NB4 (cell line): ENCODE data around the gene CCDC57.
A peak's percentile ranks its signal among the peaks of the same experiment; 100 is the strongest.

Experiments used
- DNase-seq: peaks from one replicate; pipeline ENCODE4 v3.0.0; 2010; ENCODE audit warnings: low read depth
- H3K4me3 ChIP-seq: one replicate; pipeline ENCODE4 v1.5.1; 2011; ENCODE audit warnings: mild to moderate bottlenecking, low read depth, low read length, moderate library complexity
- MYC ChIP-seq: IDR thresholded peaks from 2 replicates; pipeline ENCODE4 v1.6.1; 2011; ENCODE audit warnings: low read depth, low read length
- POLR2A ChIP-seq: IDR thresholded peaks from 2 replicates; pipeline ENCODE4 v1.6.1; 2011; ENCODE audit warnings: mild to moderate bottlenecking; ENCODE audit not compliant: insufficient read length; ENCODE audit errors: extremely low read depth
- TF ChIP-seq, protein P1 (sequence below): IDR thresholded peaks from 2 replicates; pipeline ENCODE4 v1.6.1; 2011; ENCODE audit warnings: low read depth, low read length
- TF ChIP-seq, protein P2 (sequence below): IDR thresholded peaks from one replicate; pipeline ENCODE4 v1.5.1; 2012; ENCODE audit warnings: low read depth, low read length

Gene CCDC57

DNA sequence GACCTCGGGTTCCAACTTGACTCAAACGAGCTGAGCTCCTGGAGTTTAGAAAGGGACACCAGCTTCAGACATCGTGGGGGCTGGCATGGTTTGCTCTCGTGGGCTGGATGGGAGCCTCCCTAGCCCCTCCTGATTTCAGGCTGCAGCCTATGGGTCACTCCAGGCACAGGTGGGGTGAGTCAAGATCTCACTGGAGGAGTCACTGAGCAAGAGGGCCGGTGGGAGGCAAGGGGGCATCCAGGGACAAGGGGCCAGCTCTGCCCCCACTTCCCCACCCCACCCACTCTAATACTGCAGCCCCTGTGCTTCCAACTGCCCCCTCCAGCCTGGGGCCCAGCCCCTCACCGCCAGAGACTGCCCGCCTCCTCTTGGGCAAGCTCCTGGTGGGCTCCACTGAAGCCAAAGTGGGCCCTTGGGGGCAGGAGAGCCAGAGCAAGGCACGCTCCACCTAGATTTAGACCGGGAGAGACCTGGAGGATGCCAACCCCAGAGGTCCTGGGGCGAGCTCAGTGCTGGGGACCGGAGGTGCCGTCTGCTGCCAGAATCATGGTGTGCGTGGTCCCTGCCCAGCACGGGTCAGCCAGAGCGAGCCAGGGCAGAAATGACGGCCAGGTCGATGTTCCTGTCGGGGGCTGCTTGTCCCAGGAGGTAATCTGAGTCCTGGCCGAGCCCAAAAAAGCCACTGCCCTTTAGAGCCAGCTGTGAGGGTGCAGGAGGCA lies 22.6 kb upstream of the CCDC57 start:
- TF ChIP-seq POLR2A = no peak
- TF ChIP-seq, protein P1, sequence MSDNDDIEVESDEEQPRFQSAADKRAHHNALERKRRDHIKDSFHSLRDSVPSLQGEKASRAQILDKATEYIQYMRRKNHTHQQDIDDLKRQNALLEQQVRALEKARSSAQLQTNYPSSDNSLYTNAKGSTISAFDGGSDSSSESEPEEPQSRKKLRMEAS = no peak
- no peak for TF ChIP-seq MYC
- TF ChIP-seq, protein P2, sequence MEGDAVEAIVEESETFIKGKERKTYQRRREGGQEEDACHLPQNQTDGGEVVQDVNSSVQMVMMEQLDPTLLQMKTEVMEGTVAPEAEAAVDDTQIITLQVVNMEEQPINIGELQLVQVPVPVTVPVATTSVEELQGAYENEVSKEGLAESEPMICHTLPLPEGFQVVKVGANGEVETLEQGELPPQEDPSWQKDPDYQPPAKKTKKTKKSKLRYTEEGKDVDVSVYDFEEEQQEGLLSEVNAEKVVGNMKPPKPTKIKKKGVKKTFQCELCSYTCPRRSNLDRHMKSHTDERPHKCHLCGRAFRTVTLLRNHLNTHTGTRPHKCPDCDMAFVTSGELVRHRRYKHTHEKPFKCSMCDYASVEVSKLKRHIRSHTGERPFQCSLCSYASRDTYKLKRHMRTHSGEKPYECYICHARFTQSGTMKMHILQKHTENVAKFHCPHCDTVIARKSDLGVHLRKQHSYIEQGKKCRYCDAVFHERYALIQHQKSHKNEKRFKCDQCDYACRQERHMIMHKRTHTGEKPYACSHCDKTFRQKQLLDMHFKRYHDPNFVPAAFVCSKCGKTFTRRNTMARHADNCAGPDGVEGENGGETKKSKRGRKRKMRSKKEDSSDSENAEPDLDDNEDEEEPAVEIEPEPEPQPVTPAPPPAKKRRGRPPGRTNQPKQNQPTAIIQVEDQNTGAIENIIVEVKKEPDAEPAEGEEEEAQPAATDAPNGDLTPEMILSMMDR = no peak
- H3K4me3 ChIP-seq = no peak overlapping the region

DNA sequence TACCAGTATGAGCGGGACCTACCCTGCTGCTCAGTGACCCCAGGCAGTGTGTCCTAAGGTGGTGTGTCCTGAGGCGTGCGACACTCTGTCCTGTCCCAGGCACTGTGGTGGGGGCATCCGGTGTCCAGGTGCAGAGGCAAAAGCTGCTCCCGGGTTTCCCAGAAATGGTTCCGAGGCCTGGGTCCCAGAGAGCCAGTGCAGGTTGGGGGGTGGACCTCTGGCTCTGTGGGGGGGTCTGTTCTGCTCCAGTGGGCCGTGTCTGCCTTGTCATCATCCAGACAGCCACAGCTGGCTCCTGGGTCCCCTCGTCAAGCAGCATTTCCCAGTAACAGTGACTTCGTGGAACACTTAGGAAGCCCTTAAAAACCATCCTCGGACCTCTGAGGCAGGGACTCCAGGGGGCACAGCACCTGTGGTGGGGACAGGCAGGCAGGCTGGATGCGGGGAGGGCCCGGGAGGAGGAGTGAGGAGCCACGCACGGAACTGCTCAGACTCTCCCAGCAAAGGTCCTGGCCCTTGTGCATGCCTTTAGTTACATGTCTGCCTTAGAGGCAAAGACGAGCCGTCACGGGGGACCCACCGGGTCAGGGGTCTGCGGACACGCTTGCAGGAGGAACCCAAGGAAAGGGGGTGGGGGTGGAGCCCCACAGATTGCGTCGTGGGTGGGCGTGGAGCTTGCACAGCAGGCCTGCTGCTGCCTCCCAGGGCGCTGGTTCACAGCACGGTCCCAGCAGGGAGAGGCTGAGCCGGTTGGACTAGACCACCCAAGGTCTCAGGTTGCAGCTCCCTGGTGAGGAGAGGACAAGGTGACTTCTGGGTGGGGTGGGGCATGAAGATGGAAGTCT lies 21.8 kb upstream of the CCDC57 start:
- peak; percentile 45 for DNase-seq
- H3K4me3 ChIP-seq = no peak overlapping the region
- no peak for TF ChIP-seq POLR2A
- no peak for TF ChIP-seq MYC
- TF ChIP-seq, protein P1 = no peak
- TF ChIP-seq, protein P2 = no peak

More for the DNA sequence above, 22.6 kb upstream of the CCDC57 start:
- DNase-seq = no peak

DNA sequence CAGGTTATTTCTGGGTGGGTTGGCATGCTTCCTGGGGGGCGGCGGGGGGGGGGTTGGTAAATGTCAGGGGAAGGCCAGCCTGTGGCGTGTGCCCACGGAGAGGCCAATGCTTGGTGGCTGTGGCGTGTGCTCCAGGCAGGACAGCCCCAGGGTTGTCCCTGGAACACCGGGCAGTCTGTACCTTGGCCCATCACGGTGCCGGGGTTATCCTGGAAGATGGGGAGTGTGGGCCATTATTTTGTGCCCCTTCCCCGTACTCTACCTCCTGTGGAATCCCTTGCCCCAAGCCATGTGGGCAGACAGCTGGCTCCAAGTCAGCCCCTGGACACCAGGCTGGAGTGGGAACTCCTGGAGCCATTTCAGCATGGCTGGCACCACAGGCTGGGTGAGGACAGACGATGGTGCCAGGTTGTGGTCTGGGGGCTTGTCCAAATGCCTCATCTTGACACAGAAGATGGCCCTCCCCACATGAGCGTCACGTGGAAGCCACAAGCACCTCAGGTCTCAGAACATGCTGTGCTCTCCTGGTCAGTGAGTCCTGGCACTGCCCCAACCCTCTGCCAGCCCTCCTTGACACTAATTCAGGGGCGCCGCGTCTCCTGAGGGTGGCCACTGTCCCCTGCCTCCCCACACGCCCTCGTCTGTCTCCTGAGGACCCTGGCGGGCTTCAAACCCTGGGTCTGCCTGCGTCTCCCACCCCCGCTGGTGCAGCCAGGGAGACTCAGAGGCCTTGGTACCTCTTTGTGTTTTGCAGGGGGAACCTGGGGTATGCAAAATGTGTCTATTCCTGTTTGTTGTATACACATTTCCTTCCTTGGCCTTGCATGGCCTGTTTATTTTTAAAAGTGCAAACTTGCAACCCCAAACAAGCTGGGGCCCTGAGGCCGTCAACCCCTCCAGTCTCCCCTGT lies 20.5 kb upstream of the CCDC57 start:
- TF ChIP-seq, protein P1 = no peak
- TF ChIP-seq, protein P2 = no peak
- no peak for TF ChIP-seq MYC
- no peak for TF ChIP-seq POLR2A
- DNase-seq = no peak
- no peak overlapping the region for H3K4me3 ChIP-seq

DNA sequence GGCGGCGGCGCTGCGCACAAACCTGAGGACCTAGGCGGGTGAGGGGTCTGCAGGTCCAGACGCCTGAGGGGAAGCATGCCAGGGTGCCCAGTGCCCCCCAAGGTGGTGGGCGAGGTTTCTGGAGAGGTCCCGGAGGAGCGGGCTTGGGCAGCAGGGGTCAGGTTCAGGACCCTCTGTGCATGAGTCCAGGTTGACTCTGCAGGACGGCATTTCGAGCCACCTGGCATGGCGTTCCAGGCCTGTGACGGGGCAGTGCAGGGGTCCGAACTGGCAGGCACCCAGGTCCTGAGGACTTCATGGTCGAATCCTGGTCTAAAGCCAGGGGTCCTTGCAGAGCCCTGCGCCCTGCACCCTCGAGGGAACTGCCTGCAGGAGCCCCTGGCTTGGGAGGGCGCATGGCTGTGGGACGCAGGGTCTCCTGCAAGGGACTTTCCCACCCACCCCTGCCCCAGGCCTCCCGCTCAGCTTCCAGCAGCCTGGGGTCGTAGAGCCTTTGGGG lies 19.7 kb upstream of the CCDC57 start:
- H3K4me3 ChIP-seq = peak overlapping the region; percentile 65
- TF ChIP-seq, protein P2 = no peak
- TF ChIP-seq POLR2A (no peak), MYC (no peak)
- TF ChIP-seq, protein P1 = no peak
- no peak for DNase-seq

DNA sequence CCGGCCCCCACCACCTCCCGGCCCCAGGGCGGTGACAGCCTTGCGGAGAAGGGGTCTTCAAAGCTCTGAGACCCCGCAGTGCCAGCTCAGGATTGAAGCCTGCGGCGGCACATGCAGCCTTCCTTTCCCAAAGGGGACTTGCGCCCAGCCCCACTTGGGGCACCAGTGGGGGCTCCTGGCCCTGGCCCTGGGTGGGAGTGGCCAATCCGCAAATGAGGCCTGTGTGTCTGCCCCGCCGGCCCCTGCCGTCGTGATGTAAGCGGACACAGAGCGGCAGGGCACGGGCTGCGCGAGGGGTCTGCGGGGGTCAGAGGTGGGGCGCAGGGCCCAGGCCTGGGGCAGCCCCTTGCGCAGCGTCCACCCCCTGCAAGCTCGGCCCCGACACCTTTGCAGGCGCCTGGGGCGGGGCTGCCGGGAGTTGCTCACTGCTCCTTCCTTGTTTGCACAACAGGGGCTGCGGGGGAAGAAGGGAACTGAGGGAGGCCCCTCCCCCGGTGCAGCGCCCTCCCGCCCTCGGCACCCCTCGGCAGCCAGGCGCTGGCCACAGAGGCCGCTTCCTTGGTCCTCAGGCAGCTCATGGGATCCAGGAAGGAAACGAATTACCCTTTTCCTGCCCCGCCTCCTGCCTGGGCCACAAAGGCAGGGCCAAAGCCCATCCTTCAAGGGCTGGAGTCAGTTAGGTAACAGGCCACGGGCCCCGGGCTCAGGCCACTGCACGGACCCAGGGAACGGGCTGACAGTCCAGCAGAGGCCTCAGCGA lies 19.1 kb upstream of the CCDC57 start:
- peak; percentile 92 for DNase-seq
- TF ChIP-seq MYC = peak; percentile 43; the same call in 1 of the 2 replicates
- TF ChIP-seq, protein P1 = no peak
- H3K4me3 ChIP-seq = peak overlapping the region; percentile 65
